Neural cell (in vitro differentiated cells): Measurements from ENCODE around the gene RNU1-3. TPM values are rescaled to one million over a fixed set of nuclear protein-coding genes. Genes with fewer than 3 reads are reported as not detected.
"Not testable (repeated sequence)": the region's sequence is repeated elsewhere in the genome, so short reads cannot be mapped to it uniquely, and the experiment has no call there.

Source experiments
- H2AFZ ChIP-seq: fragments of 200-600, 300-800 bp; sonication (generic), shearing (Covaris generic); 2 replicates; pipeline ENCODE4 v1.6.0; 2014; ENCODE audit warnings: low read depth, mild to moderate bottlenecking, antibody characterized with exemption, low read length, moderate library complexity
- H3F3A ChIP-seq: fragments of 200-600 bp; shearing (Covaris generic); 2 replicates; pipeline ENCODE4 v1.6.1; 2016; ENCODE audit warnings: mild to moderate bottlenecking, moderate library complexity, mixed read lengths, antibody characterized with exemption, low read length; ENCODE audit not compliant: insufficient read depth, poor library complexity, severe bottlenecking
- H3K27ac ChIP-seq: fragments of 200-600, 300-800 bp; sonication (generic), shearing (Covaris generic); 2 replicates; pipeline ENCODE4 v1.5.1; 2014; ENCODE audit warnings: mild to moderate bottlenecking, low read length, moderate library complexity
- H3K27me3 ChIP-seq: fragments of 300-800, 200-600 bp; sonication (generic), shearing (Covaris generic); 2 replicates; pipeline ENCODE4 v1.6.0; 2014; ENCODE audit warnings: mild to moderate bottlenecking, low read depth, low read length, moderate library complexity; ENCODE audit not compliant: insufficient read depth
- H3K36me3 ChIP-seq: fragments of 300-800, 200-600 bp; sonication (generic), shearing (Covaris generic); 2 replicates; pipeline ENCODE4 v1.5.1; 2014; ENCODE audit warnings: mild to moderate bottlenecking, antibody characterized with exemption, low read length, moderate library complexity; ENCODE audit not compliant: insufficient read depth
- H3K4me2 ChIP-seq: fragments of 300-800, 200-600 bp; sonication (generic), shearing (Covaris generic); 2 replicates; pipeline ENCODE4 v1.6.0; 2014; ENCODE audit warnings: mild to moderate bottlenecking, low read length
- H3K4me3 ChIP-seq: fragments of 300-800, 200-600 bp; sonication (generic), shearing (Covaris generic); 2 replicates; pipeline ENCODE4 v1.5.1; 2014; ENCODE audit warnings: mild to moderate bottlenecking, low read length, moderate library complexity
- H3K79me2 ChIP-seq: fragments of 200-600 bp; shearing (Covaris generic); replicated peaks from 2 replicates; pipeline ENCODE4 v1.6.0; 2014; ENCODE audit warnings: mild to moderate bottlenecking, low read length, moderate library complexity; ENCODE audit not compliant: insufficient read depth
- H3K9ac ChIP-seq: fragments of 300-800, 200-600 bp; sonication (generic), shearing (Covaris generic); 2 replicates; pipeline ENCODE4 v1.6.1; 2016; ENCODE audit warnings: mild to moderate bottlenecking, low read length, mixed read lengths
- H3K9me2 ChIP-seq: fragments of 200-600 bp; shearing (Covaris generic); 2 replicates; pipeline ENCODE4 v1.6.1; 2016; ENCODE audit warnings: mild to moderate bottlenecking, low read length, mixed read lengths; ENCODE audit not compliant: insufficient read depth
- H3K9me3 ChIP-seq: fragments of 200-600, 300-800 bp; sonication (generic), shearing (Covaris generic); 2 replicates; pipeline ENCODE4 v1.6.1; 2016; ENCODE audit warnings: mild to moderate bottlenecking, mixed run types, low read length, moderate library complexity, mixed read lengths
- H4K20me1 ChIP-seq: fragments of 200-600 bp; shearing (Covaris generic); 2 replicates; pipeline ENCODE4 v1.6.1; 2016; ENCODE audit warnings: mild to moderate bottlenecking, mixed run types; ENCODE audit not compliant: insufficient read depth
- EP300 ChIP-seq: fragments of 450-650 bp; conservative IDR thresholded peaks from 2 replicates; pipeline ENCODE4 v1.6.1; 2014; ENCODE audit warnings: antibody characterized with exemption, mild to moderate bottlenecking, moderate library complexity; ENCODE audit not compliant: poor library complexity, severe bottlenecking
- EZH2 ChIP-seq: fragments of 200-600, 300-800 bp; shearing (Covaris generic), sonication (generic); IDR thresholded peaks from 2 replicates; pipeline ENCODE4 v1.6.1; 2014; ENCODE audit warnings: antibody characterized with exemption, low read length, borderline replicate concordance, mild to moderate bottlenecking; ENCODE audit not compliant: insufficient read depth, poor library complexity, severe bottlenecking
- MXI1 ChIP-seq: fragments of 450-650 bp; conservative IDR thresholded peaks from 2 replicates; pipeline ENCODE4 v1.6.1; 2014; ENCODE audit warnings: antibody characterized with exemption, mild to moderate bottlenecking; ENCODE audit not compliant: poor library complexity, severe bottlenecking
- POLR2AphosphoS5 ChIP-seq: IDR thresholded peaks from 2 replicates; pipeline ENCODE4 v1.6.1; 2012
- RAD21 ChIP-seq: fragments of 450-650 bp; conservative IDR thresholded peaks from 2 replicates; pipeline ENCODE4 v1.6.1; 2014; ENCODE audit warnings: antibody characterized with exemption, mild to moderate bottlenecking, moderate library complexity
- REST ChIP-seq: IDR thresholded peaks from 2 replicates; pipeline ENCODE4 v1.6.1; 2012; ENCODE audit warnings: borderline replicate concordance
- SMC3 ChIP-seq: fragments of 450-650 bp; conservative IDR thresholded peaks from 2 replicates; pipeline ENCODE4 v1.6.1; 2014; ENCODE audit warnings: antibody characterized with exemption, mild to moderate bottlenecking, moderate library complexity; ENCODE audit not compliant: poor library complexity
- TAF1 ChIP-seq: IDR thresholded peaks from 2 replicates; pipeline ENCODE4 v1.6.1; 2012; ENCODE audit warnings: low read depth
- polyA plus RNA-seq: library from polyadenylated mRNA; depleted of rRNA; stranded (reverse); fragments of >200 nt; gene quantifications from 2 replicates; pipeline ENCODE4 v1.2.3, GENCODE V29; 2014
- TF ChIP-seq, protein P1 (sequence below): fragments of 450-650 bp; IDR thresholded peaks from 2 replicates; pipeline ENCODE4 v1.5.1; 2014; ENCODE audit warnings: antibody characterized with exemption, mild to moderate bottlenecking, moderate library complexity; ENCODE audit not compliant: poor library complexity, severe bottlenecking

The RNU1-3 gene
- polyA plus RNA-seq, 1 donor from 2014 or later = not detected

DNA sequence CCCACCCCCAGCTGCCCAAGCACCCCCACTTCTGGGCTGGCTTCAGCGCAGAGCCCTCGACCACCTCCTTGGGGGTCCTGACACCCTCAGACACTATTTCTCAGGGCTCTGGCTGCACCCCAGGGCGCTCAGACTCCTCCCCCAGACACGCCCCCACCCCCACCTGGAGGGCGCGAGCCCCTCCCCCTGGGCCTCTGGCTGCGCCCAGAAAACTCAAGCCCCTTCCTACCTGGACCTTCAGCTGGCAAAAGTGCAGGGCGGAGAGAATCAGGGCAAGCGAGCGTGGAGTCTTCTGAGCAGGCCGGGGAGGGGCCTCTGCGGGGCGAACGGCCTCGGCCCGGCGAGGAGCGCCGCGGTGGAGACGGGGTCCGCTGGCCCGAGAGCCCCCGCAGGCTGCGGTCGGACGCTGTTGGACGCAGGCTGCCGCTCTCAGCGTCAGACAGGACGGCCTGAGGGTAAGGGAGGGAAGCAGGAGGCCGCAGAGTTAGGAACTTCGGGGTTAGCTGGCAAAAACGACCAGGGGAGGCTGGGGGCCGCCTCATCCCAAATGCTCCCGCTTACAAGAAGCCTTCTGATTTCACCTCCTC lies 36.0 kb downstream of the RNU1-3 start:
- H3K79me2 ChIP-seq = no peaks in the 10 kb centered on the region

DNA sequence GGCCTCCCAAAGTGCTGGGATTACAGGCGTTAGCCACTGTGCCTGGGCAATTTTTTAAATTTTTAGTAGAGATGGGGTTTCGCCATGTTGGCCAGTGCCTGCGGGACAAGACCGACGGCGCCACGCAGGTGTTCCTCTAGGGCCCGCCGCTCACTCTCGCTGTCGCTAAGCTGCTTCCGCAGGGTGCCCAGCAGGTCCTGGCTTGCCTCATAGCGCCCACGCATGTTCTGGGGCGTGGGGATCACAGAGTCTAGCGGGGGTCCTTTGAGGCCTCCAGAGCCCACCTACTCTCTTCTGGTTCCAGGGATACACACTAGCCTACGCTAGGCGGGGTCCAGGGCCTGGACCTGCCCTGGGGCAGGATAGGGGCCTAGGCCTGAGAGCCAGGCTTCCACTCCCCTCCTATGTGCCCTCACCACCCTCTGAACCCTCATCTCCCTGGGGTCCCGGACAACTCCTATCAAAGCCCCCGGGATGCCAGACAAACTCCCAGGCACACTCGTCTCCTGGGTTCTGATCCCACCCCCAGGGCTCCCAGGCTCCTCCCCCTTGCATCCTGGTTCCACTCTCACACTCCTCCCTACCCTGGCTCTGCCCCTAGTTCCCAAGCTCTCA lies 36.7 kb downstream of the RNU1-3 start:
- H3K9ac ChIP-seq, H2AFZ ChIP-seq, H3K4me2 ChIP-seq, H3K9me2 ChIP-seq, H3K27me3 ChIP-seq, H3F3A ChIP-seq, H3K27ac ChIP-seq, H4K20me1 ChIP-seq, H3K9me3 ChIP-seq, H3K4me3 ChIP-seq, H3K79me2 ChIP-seq: not testable (repeated sequence)
- H3K36me3 ChIP-seq = peaks cover 37% of the 10 kb centered on the region

More for the DNA sequence above, 36.0 kb downstream of the RNU1-3 start:
- TF ChIP-seq MXI1 (no peak), SMC3 (no peak), REST (no peak), EP300 (no peak), POLR2AphosphoS5 (no peak), EZH2 (no peak), RAD21 (no peak), TAF1 (no peak)
- TF ChIP-seq, protein P1, sequence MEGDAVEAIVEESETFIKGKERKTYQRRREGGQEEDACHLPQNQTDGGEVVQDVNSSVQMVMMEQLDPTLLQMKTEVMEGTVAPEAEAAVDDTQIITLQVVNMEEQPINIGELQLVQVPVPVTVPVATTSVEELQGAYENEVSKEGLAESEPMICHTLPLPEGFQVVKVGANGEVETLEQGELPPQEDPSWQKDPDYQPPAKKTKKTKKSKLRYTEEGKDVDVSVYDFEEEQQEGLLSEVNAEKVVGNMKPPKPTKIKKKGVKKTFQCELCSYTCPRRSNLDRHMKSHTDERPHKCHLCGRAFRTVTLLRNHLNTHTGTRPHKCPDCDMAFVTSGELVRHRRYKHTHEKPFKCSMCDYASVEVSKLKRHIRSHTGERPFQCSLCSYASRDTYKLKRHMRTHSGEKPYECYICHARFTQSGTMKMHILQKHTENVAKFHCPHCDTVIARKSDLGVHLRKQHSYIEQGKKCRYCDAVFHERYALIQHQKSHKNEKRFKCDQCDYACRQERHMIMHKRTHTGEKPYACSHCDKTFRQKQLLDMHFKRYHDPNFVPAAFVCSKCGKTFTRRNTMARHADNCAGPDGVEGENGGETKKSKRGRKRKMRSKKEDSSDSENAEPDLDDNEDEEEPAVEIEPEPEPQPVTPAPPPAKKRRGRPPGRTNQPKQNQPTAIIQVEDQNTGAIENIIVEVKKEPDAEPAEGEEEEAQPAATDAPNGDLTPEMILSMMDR = no peak
- H3K9me2 ChIP-seq = no peaks in the 10 kb centered on the region
- no peaks in the 10 kb centered on the region for H4K20me1 ChIP-seq
- no peak overlapping the region for H3K4me3 ChIP-seq
- peaks cover 33% of the 10 kb centered on the region for H3K36me3 ChIP-seq
- no peaks in the 10 kb centered on the region for H3F3A ChIP-seq
- H3K27me3 ChIP-seq = no peaks in the 10 kb centered on the region
- no peak overlapping the region for H3K27ac ChIP-seq
- H3K9ac ChIP-seq = no peak overlapping the region
- no peak overlapping the region for H3K4me2 ChIP-seq
- H2AFZ ChIP-seq = no peak overlapping the region
- H3K9me3 ChIP-seq = no peaks in the 10 kb centered on the region
